K562 (cell line): ENCODE results near the gene LAMTOR4. TPM values are rescaled to one million over a fixed set of nuclear protein-coding genes. Genes with fewer than 3 reads are reported as not detected.

Source experiments
- ATAC-seq: fragments of 200-7000 bp; cut with Tn5 transposase; 3 replicates; pipeline ENCODE4 v1.9.1; 2020; ENCODE audit warnings: moderate library complexity
- BruUV-seq: library from RNA; stranded (reverse); fragments of 400-500 nt; replicated peaks from 2 replicates; lab custom pipeline; 2021; lab: Mats Ljungman, UMichigan
- CTCF ChIA-PET: fragments of 300-600 bp; formaldehyde crosslinking; extraction: SDS; loops from one replicate; lab custom pipeline; 2021; ENCODE audit warnings: low intra/inter-chr PET ratio; lab: Yijun Ruan, JAX
- POLR2A ChIA-PET: fragments of 300-600, 350-650 bp; sonication (Branson Sonifier 250); formaldehyde crosslinking; extraction: SDS; loops from one replicate; lab custom pipeline; 2021; ENCODE audit warnings: antibody characterized with exemption, inconsistent platforms; lab: Yijun Ruan, JAX
- DNase-seq, 4 experiments: peaks; one replicate each; pipeline versions ENCODE4 v3.0.0 to v3.0.0-alpha.2; 2011 to 2018; ENCODE audit warnings: low spot score in 3 of 4, mixed read lengths in 3 of 4; ENCODE audit errors: extremely low read depth in 1 of 4
- FAIRE-seq: peaks from 2 replicates; lab custom pipeline; 2011; peaks lifted over from hg19 to GRCh38; lab: Jason Lieb, UNC
- H2AFZ ChIP-seq: 2 replicates; pipeline ENCODE4 v1.6.0; 2011; ENCODE audit warnings: low read depth, low read length, control low read depth, inconsistent platforms
- H3K27ac ChIP-seq: fragments of 200-600 bp; 3 replicates; pipeline ENCODE4 v1.8.0; 2011; ENCODE audit warnings: low read depth, mild to moderate bottlenecking, control low read depth, inconsistent platforms, low read length, moderate library complexity, mixed read lengths; ENCODE audit errors: extremely low read depth
- H3K27me3 ChIP-seq, 2 experiments: fragments of 300-600 bp in 1 of 2; 2 replicates in 1 of 2; 3 replicates in 1 of 2; pipeline versions ENCODE4 v1.6.0 to v1.8.0; 2011; ENCODE audit warnings: inconsistent platforms in 2 of 2, low read length in 2 of 2, mild to moderate bottlenecking in 1 of 2, mixed read lengths in 1 of 2, moderate library complexity in 1 of 2; ENCODE audit not compliant: control insufficient read depth in 2 of 2, insufficient read depth in 2 of 2
- H3K36me3 ChIP-seq: fragments of 300-600 bp; 3 replicates; pipeline ENCODE4 v1.8.0; 2011; ENCODE audit warnings: mild to moderate bottlenecking, low read length, inconsistent platforms; ENCODE audit not compliant: control insufficient read depth, insufficient read depth
- H3K4me1 ChIP-seq, 2 experiments: fragments of 200-600 bp in 1 of 2; replicated peaks in 1 of 2; 2 replicates in 1 of 2; 3 replicates in 1 of 2; pipeline versions ENCODE4 v1.5.1 to v1.8.0; 2011; ENCODE audit warnings: inconsistent platforms in 2 of 2, low read length in 2 of 2, mild to moderate bottlenecking in 1 of 2, mixed read lengths in 1 of 2, moderate library complexity in 1 of 2; ENCODE audit not compliant: control insufficient read depth in 2 of 2, insufficient read depth in 2 of 2
- H3K4me2 ChIP-seq: 2 replicates; pipeline ENCODE4 v1.6.1; 2011; ENCODE audit warnings: low read length, control low read depth, inconsistent platforms, mixed read lengths; ENCODE audit not compliant: insufficient read depth
- H3K4me3 ChIP-seq: fragments of 200-600 bp; sonication (generic), shearing (Covaris generic); 2 replicates; pipeline ENCODE4 v1.5.1; 2016; ENCODE audit warnings: control low read depth, inconsistent platforms
- H3K79me2 ChIP-seq: fragments of 200-600 bp; 3 replicates; pipeline ENCODE4 v1.8.0; 2011; ENCODE audit warnings: low read length, inconsistent platforms; ENCODE audit not compliant: control insufficient read depth, insufficient read depth
- H3K9ac ChIP-seq, 2 experiments: 2 replicates each; pipeline versions ENCODE4 v1.6.0 to v1.6.1; 2011; ENCODE audit warnings: low read depth in 2 of 2, low read length in 2 of 2, control low read depth in 1 of 2, inconsistent platforms in 1 of 2, mild to moderate bottlenecking in 1 of 2, mixed read lengths in 1 of 2; ENCODE audit not compliant: insufficient read depth in 1 of 2
- H3K9me1 ChIP-seq: one replicate; pipeline ENCODE4 v1.6.0; 2011; ENCODE audit warnings: inconsistent platforms, mild to moderate bottlenecking, low read length, moderate library complexity; ENCODE audit not compliant: control insufficient read depth, insufficient read depth
- H3K9me3 ChIP-seq: replicated peaks from 2 replicates; pipeline ENCODE4 v1.5.1; 2011; ENCODE audit warnings: low read depth, low read length, inconsistent platforms; ENCODE audit not compliant: control insufficient read depth, insufficient read depth
- H4K20me1 ChIP-seq: replicated peaks from 2 replicates; pipeline ENCODE4 v1.6.1; 2011; ENCODE audit warnings: low read length, inconsistent platforms, mixed read lengths; ENCODE audit not compliant: control insufficient read depth, insufficient read depth
- BRF1 ChIP-seq: IDR thresholded peaks from 3 replicates; pipeline ENCODE4 v1.6.1; 2011; ENCODE audit warnings: borderline replicate concordance, mild to moderate bottlenecking; ENCODE audit not compliant: insufficient read length; ENCODE audit errors: extremely low read depth
- FOXK1 ChIP-seq: sonication (generic); formaldehyde crosslinking; IDR thresholded peaks from 2 replicates; pipeline ENCODE4 v1.8.0; 2022; ENCODE audit warnings: missing genetic modification reagents, mild to moderate bottlenecking, borderline replicate concordance
- FUS ChIP-seq: fragments of 200-400 bp; formaldehyde crosslinking; optimal IDR thresholded peaks from 2 replicates; pipeline ENCODE3; 2017; ENCODE audit warnings: low read depth, low read length
- HDAC3 ChIP-seq: fragments of 450-650 bp; IDR thresholded peaks from 2 replicates; pipeline ENCODE4 v1.6.1; 2018; ENCODE audit warnings: borderline replicate concordance, mild to moderate bottlenecking, moderate library complexity; ENCODE audit not compliant: partially characterized antibody
- KLF6 ChIP-seq: fragments of 250-450 bp; sonication (Bioruptor Pico); IDR thresholded peaks from 2 replicates; pipeline ENCODE4 v1.4.0; 2020; ENCODE audit warnings: mild to moderate bottlenecking, moderate library complexity, borderline replicate concordance
- NFIC ChIP-seq: fragments of 450-650 bp; IDR thresholded peaks from 2 replicates; pipeline ENCODE4 v1.6.1; 2017; ENCODE audit warnings: mild to moderate bottlenecking, inconsistent platforms
- NFXL1 ChIP-seq: fragments of 450-650 bp; formaldehyde crosslinking; IDR thresholded peaks from 2 replicates; pipeline ENCODE4 v1.4.0; 2021; ENCODE audit warnings: mild to moderate bottlenecking
- SETDB1 ChIP-seq: IDR thresholded peaks from one replicate; pipeline ENCODE4 v1.6.1; 2012; ENCODE audit warnings: low read length, control low read depth, inconsistent platforms
- TRIM24 ChIP-seq, 2 experiments: fragments of 450-650 bp; IDR thresholded peaks; 2 replicates each; pipeline ENCODE4 v1.6.1; 2016
- TRIM28 ChIP-seq: fragments of 450-650 bp; IDR thresholded peaks from 2 replicates; pipeline ENCODE4 v1.6.1; 2017
- YY1 ChIP-seq, 3 experiments: IDR thresholded peaks; 2 replicates each; pipeline ENCODE4 v1.6.1; 2011; ENCODE audit warnings: low read length in 2 of 3, mild to moderate bottlenecking in 2 of 3, moderate library complexity in 2 of 3, borderline replicate concordance in 1 of 3, control low read depth in 1 of 3, low read depth in 1 of 3; ENCODE audit not compliant: insufficient read depth in 3 of 3, insufficient replicate concordance in 2 of 3, control insufficient read depth in 1 of 3, insufficient read length in 1 of 3; ENCODE audit errors: extremely low read depth in 1 of 3
- ZC3H11A ChIP-seq: IDR thresholded peaks from 2 replicates; pipeline ENCODE4 v1.6.1; 2012; ENCODE audit warnings: low read depth, low read length, improper control_type of control experiment
- WGBS: fragments of 100-300 bp; shearing (Covaris generic); methylation state at CpG from one replicate; pipeline ENCODE4 v1.1.6; 2016; ENCODE audit warnings: low coverage, mixed read lengths; ENCODE audit not compliant: insufficient coverage; ENCODE audit errors: missing lambda C conversion rate; 5-methylcytosine and 5-hydroxymethylcytosine counted together
- in situ Hi-C: fragments of 300-500 bp; cut with MboI; formaldehyde crosslinking; loops from 4 replicates; pipeline ENCODE4 v1.15.0; 2018; ENCODE audit warnings: inconsistent platforms, mixed read lengths
- intact Hi-C: fragments of 100-400 bp; cut with micrococcal nuclease; formaldehyde crosslinking; loops from 2 replicates; pipeline ENCODE4 v1.14.2; 2022
- polyA plus RNA-seq, 8 experiments: library from polyadenylated mRNA; depleted of rRNA in 4 of 8; stranded (reverse) in 5 of 8; unstranded in 3 of 8; fragments of >200 nt; fragmentation: Nextera tagmentation in 2 of 8; fragmentation: Illumina TruSeq in 1 of 8; extraction: Ambion mirVana in 2 of 8; extraction: Trizol in 1 of 8; gene quantifications; 2 replicates each; pipeline versions ENCODE4 v1.2.1 to v1.2.3, GENCODE V29; 2011 to 2014; ENCODE audit warnings: inconsistent platforms in 1 of 8, missing spikeins in 1 of 8
- total RNA-seq, 7 experiments: library from RNA; depleted of rRNA in 6 of 7; stranded (reverse); fragments of >200 nt in 6 of 7; fragmentation: Illumina TruSeq in 2 of 7; extraction: Trizol in 2 of 7; gene quantifications; 2 replicates each; pipeline versions ENCODE4 v1.2.1 to v1.2.3, GENCODE V29; 2011 to 2021; ENCODE audit warnings: low replicate concordance in 1 of 7

LAMTOR4 gene
- total and polyA plus RNA-seq, 9 of the 15 experiments (the other 6 are each of a cell fraction or from before 2014, with no cell fraction given) = 79.6 to 314 (median 195) TPM

DNA sequence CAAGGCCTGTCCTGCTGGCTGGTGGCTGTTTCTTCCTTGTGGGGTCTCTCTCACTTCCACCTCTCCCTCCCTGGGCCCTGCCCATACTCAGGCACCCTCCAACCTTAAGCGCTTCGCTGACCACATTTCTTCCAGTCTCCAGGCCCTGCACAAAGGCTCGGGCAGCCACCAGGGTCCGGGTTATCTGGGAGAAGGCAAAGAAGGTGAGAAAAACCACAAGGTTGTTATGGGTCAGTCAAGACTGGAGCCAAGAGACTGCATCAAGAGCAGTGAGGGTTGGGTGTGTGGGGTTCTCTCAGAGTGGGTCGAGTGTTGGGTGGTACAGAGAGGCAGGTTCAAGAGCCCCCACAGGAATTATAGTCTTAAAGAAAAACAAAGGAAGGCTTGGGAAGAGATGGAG lies 25.9 kb downstream of the LAMTOR4 start:
- 10% methylated on average over 5 of the region's 5 CpGs for WGBS

DNA sequence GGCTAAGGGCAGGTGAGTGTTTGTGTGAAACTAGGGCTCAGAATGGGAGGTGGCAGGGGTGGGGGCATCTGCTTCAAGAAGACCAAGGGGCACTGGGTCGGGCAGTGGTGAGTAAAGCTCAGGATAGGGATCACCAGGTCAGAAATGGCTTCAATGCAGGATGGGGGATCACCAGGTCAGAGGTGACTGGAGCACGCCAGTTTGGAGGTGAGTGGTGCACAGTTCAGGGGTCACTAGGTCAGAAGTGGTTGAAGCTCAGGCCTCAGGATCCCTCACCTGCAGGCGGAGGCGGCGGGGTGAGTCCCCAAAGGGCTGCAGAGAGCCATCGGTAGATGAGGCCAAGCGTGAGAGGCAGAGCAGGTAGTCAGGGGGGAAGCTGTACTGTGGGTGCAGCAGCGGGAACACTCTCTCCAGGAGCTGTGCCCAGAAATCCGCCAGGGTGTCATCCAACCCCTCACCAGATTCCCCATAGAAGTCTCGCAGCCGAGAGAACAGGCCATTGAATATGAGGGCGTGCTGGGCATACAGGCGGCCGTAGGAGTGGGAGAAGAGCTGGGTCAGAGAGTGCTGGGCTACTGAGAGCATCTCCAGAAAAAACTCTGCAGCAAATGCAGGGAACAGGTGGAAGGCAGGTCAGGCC lies 26.7 kb downstream of the LAMTOR4 start:
- no peak for FAIRE-seq
- H3K27ac ChIP-seq = no peak overlapping the region
- intact Hi-C loops (no loop called here), in situ Hi-C loops (no loop called here)
- H3K27me3 ChIP-seq = no peaks in the 10 kb centered on the region
- no peaks in the 10 kb centered on the region for H3K79me2 ChIP-seq
- no peak overlapping the region for H3K4me2 ChIP-seq
- no peak overlapping the region for H2AFZ ChIP-seq
- H3K36me3 ChIP-seq = no peaks in the 10 kb centered on the region
- WGBS = 78% methylated on average over 14 of the region's 14 CpGs
- peaks cover 12 to 48% of the 10 kb centered on the region in 2 experiments; a peak in 4 of 5 replicates for H3K4me1 ChIP-seq
- TF ChIP-seq NFIC = no peak
- TF ChIP-seq KLF6 (CRISPR knock-in tag) = no peak
- TF ChIP-seq FUS = no peak
- no peak for TF ChIP-seq NFXL1 (CRISPR knock-in tag)
- no peak for TF ChIP-seq ZC3H11A
- no peak for TF ChIP-seq BRF1
- no peak for TF ChIP-seq SETDB1
- TF ChIP-seq YY1 (IDR thresholded peaks at IDR 0.05; ENCODE audit: borderline replicate concordance in 1 of 3, control insufficient read depth in 1 of 3, extremely low read depth in 1 of 3, insufficient read depth in 3 of 3, insufficient read length in 1 of 3, insufficient replicate concordance in 2 of 3, low read depth in 1 of 3, low read length in 2 of 3) = no peak
- H3K4me3 ChIP-seq = no peak overlapping the region
- no peaks in the 10 kb centered on the region for H3K9me1 ChIP-seq
- POLR2A ChIA-PET = interaction anchor here (0.6 to 1.3 kb wide), 3 partner anchors 8 to 17 kb away, joined by 3 read pairs; partner anchors contain the start of gene TRAPPC14
- BruUV-seq = no TSS peak
- ATAC-seq = no peak
- H3K9ac ChIP-seq = peak overlapping the region in 1 of 2 experiments; percentile 76; a peak in 2 of 4 replicates
- no peak for DNase-seq
- H3K9me3 ChIP-seq = no peaks in the 10 kb centered on the region
- CTCF ChIA-PET = no interaction called here
- 0 out of 2 replicates have a peak, but pooled peaks cover 4% of the 10 kb centered on the region for H4K20me1 ChIP-seq

More for the DNA sequence above, 25.9 kb downstream of the LAMTOR4 start:
- ATAC-seq (no peak), FAIRE-seq (no peak), DNase-seq (peak in 1 of 4 experiments; percentile 10)
- Histone ChIP-seq H3K9ac (peak overlapping the region in 1 of 2 experiments; percentile 53; a peak in 2 of 4 replicates), H2AFZ (no peak overlapping the region), H3K4me2 (no peak overlapping the region), H3K9me1 (no peaks in the 10 kb centered on the region), H3K27ac (no peak overlapping the region), H3K79me2 (no peaks in the 10 kb centered on the region), H3K4me3 (no peak overlapping the region), H3K4me1 (peaks cover 16 to 54% of the 10 kb centered on the region in 2 experiments; a peak in 4 of 5 replicates), H3K9me3 (no peaks in the 10 kb centered on the region), H4K20me1 (0 out of 2 replicates have a peak, but pooled peaks cover 4% of the 10 kb centered on the region), H3K27me3 (no peaks in the 10 kb centered on the region), H3K36me3 (no peaks in the 10 kb centered on the region)
- CTCF ChIA-PET = no interaction called here
- no peak for TF ChIP-seq HDAC3
- no peak for TF ChIP-seq FOXK1 (CRISPR knock-in tag)
- no peak for TF ChIP-seq TRIM28
- TF ChIP-seq TRIM24 (IDR thresholded peaks at IDR 0.05) = no peak
- in situ Hi-C loops = no loop called here
- intact Hi-C loops = no loop called here
- POLR2A ChIA-PET = interaction anchor here (0.6 kb wide), 1 partner anchor 10 kb away, joined by 3 read pairs; no protein-coding TSS in a partner anchor
- no TSS peak for BruUV-seq
